Measurements from ENCODE around the gene GSX2.
A peak's percentile ranks its signal among the peaks of the same experiment; 100 is the strongest.
"Not testable (repeated sequence)": the region's sequence is repeated elsewhere in the genome, so short reads cannot be mapped to it uniquely, and the experiment has no call there.

Gene GSX2

GRCh38 chr4:54099748-54100574 lies at the start of gene GSX2:
Gene GSX2, plus strand, starts transcription at chr4:54100163. Its CDS starts 182 bp downstream, at chr4:54100345.
- ATAC-seq, result peak in 1 of 2 donors; percentile 17

- no peak for ATAC-seq
Observed at GRCh38 chr4:54050214-54050904, 49.6 kb upstream of the GSX2 start.

GRCh38 chr4:54053322-54053721 lies 46.6 kb upstream of the GSX2 start:
- not testable (repeated sequence) for ATAC-seq

- ATAC-seq, result no peak
Observed at GRCh38 chr4:54054501-54054900, 45.5 kb upstream of the GSX2 start.

DNA sequence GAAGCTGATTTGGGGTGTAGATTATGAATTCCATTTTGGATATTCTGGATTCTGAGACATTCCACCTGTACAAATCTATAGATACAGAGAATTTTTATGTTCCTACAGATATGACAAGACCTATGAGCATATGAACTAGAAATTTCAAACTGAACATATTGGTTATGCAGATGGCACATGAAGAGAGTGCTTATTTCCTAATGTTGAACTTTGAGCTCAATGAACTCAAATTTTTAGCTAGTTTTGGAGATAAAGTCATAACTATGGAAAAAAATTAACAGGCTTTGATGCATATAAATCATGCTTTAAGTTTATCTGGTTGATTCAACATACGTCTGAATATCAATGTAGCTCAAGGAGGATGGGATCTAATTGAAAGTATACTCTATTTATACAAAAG lies 44.5 kb upstream of the GSX2 start:
- ATAC-seq, result no peak

GRCh38 chr4:54056360-54056759 lies 43.6 kb upstream of the GSX2 start:
- ATAC-seq, result peak in 1 of 2 donors; percentile 45

DNA sequence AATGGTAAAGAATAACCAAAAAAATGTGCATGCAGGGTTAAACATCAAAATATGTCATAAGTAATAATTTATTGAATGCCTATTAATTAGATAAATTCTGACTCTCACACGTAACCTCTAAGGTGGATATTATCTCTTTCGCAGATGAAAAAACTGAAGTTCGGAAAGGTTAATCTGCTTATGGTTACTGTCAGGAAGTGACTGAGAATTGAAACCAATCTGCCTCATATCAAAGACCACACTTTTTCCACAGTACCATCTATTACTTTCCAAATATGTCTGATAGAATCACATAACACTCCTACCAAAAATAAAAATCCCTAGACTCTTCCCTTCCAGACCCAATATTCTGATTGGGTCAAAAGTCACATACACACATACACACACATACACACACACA lies 41.8 kb upstream of the GSX2 start:
- peak; percentile 74 to 80 for ATAC-seq

DNA sequence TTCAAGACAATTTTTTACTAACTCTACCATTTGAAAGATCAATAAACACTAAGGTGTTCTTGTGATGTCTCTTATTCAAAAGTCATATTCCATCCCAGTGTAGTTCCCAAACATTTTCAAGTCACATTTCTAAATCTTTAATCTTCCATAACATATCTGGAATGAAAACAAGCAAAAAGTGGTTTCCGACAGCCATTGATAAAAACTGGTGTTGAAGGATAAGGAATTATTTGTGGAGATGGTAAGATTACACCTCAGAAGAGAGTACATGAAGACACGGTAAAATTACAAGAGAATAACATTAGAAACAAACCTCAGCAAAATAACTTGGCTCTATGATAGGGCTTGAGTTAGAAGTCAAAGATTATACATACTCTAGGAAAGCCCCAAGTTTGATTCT lies 39.8 kb upstream of the GSX2 start:
- ATAC-seq, result no peak

DNA sequence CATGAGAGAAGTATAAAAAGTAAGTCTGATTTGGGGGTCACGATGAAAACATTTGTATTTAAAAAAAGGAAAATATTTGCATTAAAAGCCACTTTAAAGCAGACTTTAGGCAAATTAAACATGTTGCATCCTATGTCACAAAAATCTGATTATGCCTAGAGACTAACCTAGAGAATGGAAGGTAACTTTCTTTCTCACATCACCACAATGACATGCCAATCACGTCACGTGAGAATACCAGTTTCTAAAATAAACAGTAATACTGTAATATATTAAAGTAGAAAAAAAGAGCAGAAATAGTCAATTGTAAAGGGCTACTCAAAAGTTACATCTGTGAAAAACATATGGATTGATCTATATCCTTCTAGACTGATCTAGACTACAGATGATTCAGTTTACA lies 38.9 kb upstream of the GSX2 start:
- no peak for ATAC-seq

GRCh38 chr4:54061873-54062272 lies 38.1 kb upstream of the GSX2 start:
- ATAC-seq, result no peak

- no peak for ATAC-seq
Observed at GRCh38 chr4:54062392-54062791, 37.6 kb upstream of the GSX2 start.

DNA sequence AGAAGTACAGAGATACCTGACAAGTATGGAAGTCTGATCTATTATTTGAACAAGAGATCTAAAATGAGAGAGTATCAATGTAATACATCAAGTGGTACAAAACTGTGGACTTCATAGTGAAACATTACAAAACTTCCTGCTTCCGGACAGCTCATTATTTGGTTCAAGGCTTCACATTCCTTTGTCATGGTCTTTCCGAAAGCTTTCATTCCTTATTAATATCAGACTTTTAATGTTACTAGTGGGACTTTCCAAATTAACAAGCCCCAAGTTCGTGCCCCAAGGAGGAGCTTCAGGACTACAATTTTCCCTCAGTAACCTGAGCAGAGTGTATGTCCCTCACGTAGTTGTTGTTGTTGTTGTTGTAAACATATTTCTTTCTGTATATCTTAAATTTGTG lies 36.7 kb upstream of the GSX2 start:
- peak; percentile 14 to 22 for ATAC-seq

GRCh38 chr4:54063737-54064316 lies 36.1 kb upstream of the GSX2 start:
- ATAC-seq, result peak; percentile 10 to 12

DNA sequence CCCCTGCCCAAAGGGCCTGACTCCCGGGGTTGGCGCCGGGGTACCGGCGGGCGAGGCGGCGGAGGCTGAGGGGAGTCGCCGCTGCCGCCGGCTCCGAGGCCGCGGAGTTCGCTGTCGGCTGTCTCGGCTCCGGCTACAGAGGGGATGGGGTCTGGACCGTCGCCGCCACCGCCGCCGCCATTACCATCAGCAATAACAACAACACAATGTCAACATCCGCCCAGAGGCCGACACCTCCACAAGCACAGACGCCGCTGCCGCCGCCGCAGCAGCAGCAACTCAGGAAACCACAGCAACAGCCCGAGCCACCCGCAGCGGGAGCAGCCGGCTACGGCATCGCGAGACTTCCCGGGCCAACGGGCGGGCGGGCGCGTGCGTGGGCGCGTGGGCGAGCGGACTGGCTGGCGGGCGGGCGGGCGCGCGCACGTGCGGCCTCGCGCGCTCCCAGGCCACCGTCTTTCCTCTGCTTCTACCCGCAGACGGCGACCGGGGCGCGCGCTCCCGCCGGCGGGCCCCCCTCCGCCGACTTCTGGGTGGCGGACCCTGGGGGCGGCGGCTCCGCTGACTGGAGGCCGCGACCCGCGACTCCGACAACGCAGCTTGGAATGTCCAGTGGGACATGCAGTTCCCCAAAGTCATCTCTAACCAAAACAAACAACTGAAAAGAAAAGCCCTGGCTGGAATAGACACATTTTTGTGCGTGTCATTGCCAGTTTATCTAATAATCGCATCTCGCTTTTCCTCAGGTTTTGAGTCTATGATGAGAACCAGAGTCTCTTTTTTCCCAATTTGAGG lies 35.4 kb upstream of the GSX2 start, which contains the start of gene CHIC2:
Gene CHIC2 (minus strand): TSS at position 289 of the 795 bp plus-strand sequence. CDS start 305 bp downstream, outside the sequence.
- ATAC-seq, result peak; percentile 91

DNA sequence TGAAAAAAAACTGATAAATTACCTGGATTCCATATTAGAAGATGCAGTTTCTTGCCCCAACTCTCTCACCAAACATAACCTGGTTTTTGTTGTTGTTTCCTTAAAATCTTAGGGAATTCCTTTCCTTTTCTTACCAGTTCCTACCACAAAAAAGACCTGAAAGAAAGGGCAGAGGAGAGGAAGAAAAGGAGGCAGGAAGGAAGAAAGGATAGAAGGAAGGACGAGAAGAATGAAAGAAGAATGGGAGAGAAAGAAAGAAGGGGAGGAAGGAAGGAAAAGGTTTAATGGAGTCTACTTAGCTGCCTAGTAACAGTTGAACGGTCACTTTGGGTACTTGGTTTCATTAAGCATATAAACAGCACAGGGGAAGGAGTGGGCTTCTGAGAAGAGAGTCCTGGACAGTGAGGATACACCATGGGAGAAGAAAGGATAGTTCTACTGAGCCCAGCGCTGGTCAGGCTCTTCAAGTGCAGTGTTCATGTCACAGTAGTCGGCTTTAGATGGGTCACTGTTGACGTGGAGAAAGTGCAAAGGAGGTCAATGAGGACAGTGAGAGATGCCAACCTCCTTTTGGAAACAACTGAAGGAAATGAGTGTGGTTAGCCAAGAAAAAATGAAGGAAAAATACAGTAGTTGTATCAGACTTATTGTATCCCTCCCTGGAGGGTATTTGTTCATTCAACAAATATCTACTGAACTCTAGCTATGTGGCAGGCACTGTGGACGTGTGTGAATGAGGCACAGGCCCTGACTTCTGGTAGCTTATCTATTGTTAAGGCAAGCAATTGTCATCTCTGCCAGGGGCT lies 34.5 kb upstream of the GSX2 start:
- ATAC-seq, result no peak

- ATAC-seq, result no peak
Observed at GRCh38 chr4:54066088-54066415, 33.9 kb upstream of the GSX2 start.

DNA sequence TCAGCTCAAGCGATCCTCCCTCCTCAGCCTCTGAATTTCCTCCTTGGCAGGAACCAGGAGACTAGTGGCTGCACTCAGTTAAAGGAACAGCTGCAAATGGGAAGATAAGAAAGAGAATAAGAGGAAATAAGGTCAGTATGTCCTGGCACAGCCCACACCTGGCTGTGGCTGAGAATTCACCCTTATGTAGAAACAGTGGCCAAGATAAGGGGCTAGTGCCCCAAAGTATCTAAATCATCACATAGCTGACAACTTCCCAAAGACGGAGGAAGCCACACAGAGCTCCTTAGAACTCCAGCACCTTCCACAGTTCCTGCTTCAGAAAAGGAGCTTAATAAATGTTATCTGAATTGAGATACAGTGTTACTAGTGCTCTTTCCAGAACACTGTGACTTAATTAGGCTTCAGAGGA lies 33.2 kb upstream of the GSX2 start:
- no peak for ATAC-seq

DNA sequence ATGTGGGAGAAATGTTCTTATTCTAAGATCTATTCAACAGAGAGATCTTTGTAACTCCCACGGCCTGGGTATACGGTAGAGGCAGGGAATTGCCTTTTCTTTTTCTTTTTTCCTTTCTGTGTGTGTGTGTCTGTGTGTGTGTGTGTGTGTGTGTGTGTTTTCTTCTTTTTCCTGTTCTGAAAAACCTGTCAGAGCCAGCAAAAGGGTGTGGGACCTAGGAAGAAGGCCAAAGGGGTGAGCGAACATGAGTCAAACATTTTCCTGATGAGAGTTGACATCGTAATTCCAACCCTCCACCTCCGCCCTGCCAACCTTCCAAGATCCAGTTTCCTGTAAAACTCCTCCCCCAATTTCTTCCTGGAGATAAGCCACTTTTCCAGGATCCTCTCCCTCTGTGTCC lies 32.8 kb upstream of the GSX2 start:
- no peak for ATAC-seq

- no peak for ATAC-seq
Observed at GRCh38 chr4:54073271-54073880, 26.6 kb upstream of the GSX2 start.

GRCh38 chr4:54074381-54074780 lies 25.6 kb upstream of the GSX2 start:
- no peak for ATAC-seq

- ATAC-seq, result no peak
Observed at GRCh38 chr4:54076673-54077072, 23.3 kb upstream of the GSX2 start.

DNA sequence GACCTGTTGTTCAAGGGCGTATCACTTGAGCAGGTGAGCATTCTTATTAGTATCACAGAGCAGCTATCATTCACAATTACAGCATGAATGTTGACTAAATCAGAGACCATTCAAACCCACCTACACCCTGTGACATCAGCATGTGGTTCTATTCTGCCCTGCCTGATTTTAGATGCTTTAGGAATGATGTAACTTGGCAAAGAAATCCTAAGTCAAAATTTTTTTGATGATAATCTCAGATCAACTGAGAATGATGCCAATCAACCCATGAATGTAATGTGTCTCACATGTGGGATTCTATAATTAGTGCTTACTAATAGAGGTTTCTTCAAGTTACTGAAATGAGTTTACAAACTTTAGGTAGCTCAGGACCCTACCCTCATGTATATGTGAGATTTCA lies 22.2 kb upstream of the GSX2 start:
- peak in 1 of 2 donors; percentile 41 for ATAC-seq
